Measurements from ENCODE around the gene EYS.
"Not testable (repeated sequence)": the region's sequence is repeated elsewhere in the genome, so short reads cannot be mapped to it uniquely, and the experiment has no call there.

The EYS gene

GRCh38 chr6:65071480-65071879, 635.5 kb downstream of the EYS start:
- DNase-seq, result no peak

GRCh38 chr6:65064844-65065243, 642.2 kb downstream of the EYS start:
- no peak for DNase-seq

GRCh38 chr6:65059568-65059967, 647.5 kb downstream of the EYS start:
- no peak for DNase-seq

GRCh38 chr6:65055545-65055944, 651.5 kb downstream of the EYS start:
- no peak for DNase-seq

GRCh38 chr6:65052626-65053025, 654.4 kb downstream of the EYS start:
- DNase-seq, result no peak

- DNase-seq, result no peak
Measured at GRCh38 chr6:65045801-65046200, 661.2 kb downstream of the EYS start.

- DNase-seq, result no peak
Measured at GRCh38 chr6:65014006-65014405, 693.0 kb downstream of the EYS start.

GRCh38 chr6:65006788-65007187, 700.2 kb downstream of the EYS start:
- no peak for DNase-seq

- no peak for DNase-seq
Measured at GRCh38 chr6:65004283-65004682, 702.7 kb downstream of the EYS start.

- DNase-seq, result not testable (repeated sequence)
Measured at GRCh38 chr6:65002882-65003281, 704.1 kb downstream of the EYS start.

- no peak for DNase-seq
Measured at GRCh38 chr6:65000815-65001214, 706.2 kb downstream of the EYS start.

GRCh38 chr6:64998204-64998603, 708.8 kb downstream of the EYS start:
- no peak for DNase-seq

- no peak for DNase-seq
Measured at GRCh38 chr6:64996301-64996700, 710.7 kb downstream of the EYS start.

GRCh38 chr6:64990652-64991304, 716.2 kb downstream of the EYS start:
- DNase-seq, result no peak

GRCh38 chr6:64988148-64988547, 718.9 kb downstream of the EYS start:
- peak; percentile 60 for DNase-seq

GRCh38 chr6:64987066-64987465, 720.0 kb downstream of the EYS start:
- no peak for DNase-seq

- no peak for DNase-seq
Measured at GRCh38 chr6:64985726-64986125, 721.3 kb downstream of the EYS start.

- no peak for DNase-seq
Measured at GRCh38 chr6:64984948-64985347, 722.1 kb downstream of the EYS start.

GRCh38 chr6:64983089-64983488, 723.9 kb downstream of the EYS start:
- DNase-seq, result no peak

- no peak for DNase-seq
Measured at GRCh38 chr6:64973142-64973541, 733.9 kb downstream of the EYS start.

- no peak for DNase-seq
Measured at GRCh38 chr6:64969139-64969538, 737.9 kb downstream of the EYS start.

GRCh38 chr6:64955435-64955848, 751.6 kb downstream of the EYS start:
- DNase-seq, result no peak

GRCh38 chr6:64949257-64949656, 757.8 kb downstream of the EYS start:
- DNase-seq, result no peak

- DNase-seq, result no peak
Measured at GRCh38 chr6:64948261-64948660, 758.8 kb downstream of the EYS start.

GRCh38 chr6:64945450-64945849, 761.6 kb downstream of the EYS start:
- no peak for DNase-seq

GRCh38 chr6:64932486-64932885, 774.5 kb downstream of the EYS start:
- DNase-seq, result no peak

All from NCI-H226 (cell line).